Nephron (organoid): ENCODE results near the gene GLRA3.
A peak's percentile ranks its signal among the peaks of the same experiment; 100 is the strongest.
"Not testable (repeated sequence)": the region's sequence is repeated elsewhere in the genome, so short reads cannot be mapped to it uniquely, and the experiment has no call there.

Experiments used
- H3K27ac Mint-ChIP-seq, 3 experiments: 2 replicates each; pipeline ENCODE4 v1.8.0; 2020; ENCODE audit warnings: mixed read lengths in 3 of 3, mild to moderate bottlenecking in 2 of 3, moderate library complexity in 1 of 3
- H3K27me3 Mint-ChIP-seq: 2 replicates; pipeline ENCODE4 v1.8.0; 2021; ENCODE audit warnings: low read depth, mild to moderate bottlenecking, moderate library complexity, mixed read lengths
- H3K36me3 Mint-ChIP-seq: 2 replicates; pipeline ENCODE4 v1.8.0; 2020; ENCODE audit warnings: low read depth, mixed read lengths
- H3K4me1 Mint-ChIP-seq: 2 replicates; pipeline ENCODE4 v1.8.0; 2020; ENCODE audit warnings: mixed read lengths
- H3K4me3 Mint-ChIP-seq, 3 experiments: 2 replicates each; pipeline ENCODE4 v1.8.0; 2020; ENCODE audit warnings: mild to moderate bottlenecking in 3 of 3, mixed read lengths in 3 of 3, moderate library complexity in 2 of 3
- H3K9me3 Mint-ChIP-seq: 2 replicates; pipeline ENCODE4 v1.8.0; 2020; ENCODE audit warnings: mixed read lengths
- CTCF ChIP-seq, 3 experiments: fragments of 200-600 bp; sonication (generic); IDR thresholded peaks; one replicate each; pipeline ENCODE4 v1.5.0; 2021; ENCODE audit warnings: antibody characterized with exemption in 3 of 3; ENCODE audit not compliant: unreplicated experiment in 3 of 3

The GLRA3 gene

GRCh38 chr4:174828845-174829701 lies at the start of gene GLRA3:
GLRA3 (minus strand) TSS chr4:174829247; CDS start chr4:174828811, 436 bp downstream.
- Mint-ChIP-seq H3K9me3 (peaks cover 2% of the 10 kb centered on the region), H3K4me3 (peak within 1 kb of the TSS; percentile 64 to 74 (median 74))

GRCh38 chr4:174874898-174875297 lies 45.9 kb upstream of the GLRA3 start:
- H3K36me3 Mint-ChIP-seq = no peaks in the 10 kb centered on the region
- no peak for TF ChIP-seq CTCF (IDR thresholded peaks at IDR 0.05; ENCODE audit: unreplicated experiment in 3 of 3)
- H3K4me1 Mint-ChIP-seq = no peaks in the 10 kb centered on the region
- H3K27me3 Mint-ChIP-seq = no peaks in the 10 kb centered on the region
- H3K27ac Mint-ChIP-seq = no peak overlapping the region
- H3K4me3 Mint-ChIP-seq = no peak overlapping the region
- no peaks in the 10 kb centered on the region for H3K9me3 Mint-ChIP-seq

More at GRCh38 chr4:174828845-174829701, at the start of gene GLRA3:
- H3K4me1 Mint-ChIP-seq = peaks cover 7% of the 10 kb centered on the region
- no peak for TF ChIP-seq CTCF (IDR thresholded peaks at IDR 0.05; ENCODE audit: unreplicated experiment in 3 of 3)
- no peaks in the 10 kb centered on the region for H3K36me3 Mint-ChIP-seq
- no peak within 1 kb of the TSS for H3K27ac Mint-ChIP-seq
- peaks cover 23% of the 10 kb centered on the region for H3K27me3 Mint-ChIP-seq

DNA sequence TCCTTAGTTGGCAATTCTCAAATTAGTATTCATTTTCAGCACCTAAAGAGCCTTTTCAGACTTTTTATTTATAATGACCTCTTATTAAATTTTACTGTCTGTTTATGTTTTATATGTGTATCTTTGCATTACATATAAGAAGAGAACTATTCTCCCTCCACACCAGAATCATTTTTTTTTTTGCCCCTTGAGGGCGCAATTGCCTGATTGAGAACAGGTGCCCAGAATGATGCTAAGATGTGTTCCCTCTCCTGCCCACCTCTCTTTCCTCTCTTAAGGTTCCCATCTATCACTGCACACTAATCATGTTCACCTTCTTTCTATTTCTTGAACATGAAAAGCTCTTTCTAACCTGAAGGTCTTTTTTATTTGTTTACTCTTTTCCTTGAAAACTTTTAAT lies 44.9 kb upstream of the GLRA3 start:
- no peaks in the 10 kb centered on the region for H3K27me3 Mint-ChIP-seq
- H3K9me3 Mint-ChIP-seq = no peaks in the 10 kb centered on the region
- H3K27ac Mint-ChIP-seq = no peak overlapping the region
- H3K4me1 Mint-ChIP-seq = no peaks in the 10 kb centered on the region
- no peaks in the 10 kb centered on the region for H3K36me3 Mint-ChIP-seq
- no peak for TF ChIP-seq CTCF (IDR thresholded peaks at IDR 0.05; ENCODE audit: unreplicated experiment in 3 of 3)
- no peak overlapping the region for H3K4me3 Mint-ChIP-seq

- not testable (repeated sequence) for H3K36me3 Mint-ChIP-seq, H3K4me3 Mint-ChIP-seq, H3K27ac Mint-ChIP-seq, H3K4me1 Mint-ChIP-seq, H3K9me3 Mint-ChIP-seq, H3K27me3 Mint-ChIP-seq
These were observed 44.1 kb upstream of the GLRA3 start for GRCh38 chr4:174873146-174873545.

DNA sequence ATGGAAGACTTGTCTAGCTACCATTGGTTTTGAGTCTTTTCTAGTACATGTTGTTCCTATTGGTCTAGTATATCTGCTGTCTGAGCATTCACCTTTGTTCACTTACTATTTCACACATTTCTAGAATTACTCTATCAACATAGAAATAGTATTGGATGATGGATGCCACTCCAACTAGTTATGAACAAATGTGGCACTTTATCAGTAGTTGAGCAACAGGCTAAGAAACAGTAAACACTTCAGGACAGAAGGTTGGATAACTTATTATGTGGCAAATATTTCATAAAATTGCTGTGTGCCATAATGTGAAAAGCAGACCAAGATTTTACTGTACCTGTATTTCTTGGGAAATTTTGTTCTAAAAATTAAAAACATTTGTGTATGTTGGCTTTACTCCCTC lies 42.4 kb upstream of the GLRA3 start:
- TF ChIP-seq CTCF (IDR thresholded peaks at IDR 0.05; ENCODE audit: unreplicated experiment in 3 of 3) = no peak
- H3K27ac Mint-ChIP-seq = no peak overlapping the region
- no peaks in the 10 kb centered on the region for H3K36me3 Mint-ChIP-seq
- no peak overlapping the region for H3K4me3 Mint-ChIP-seq
- no peaks in the 10 kb centered on the region for H3K9me3 Mint-ChIP-seq
- no peaks in the 10 kb centered on the region for H3K4me1 Mint-ChIP-seq
- no peaks in the 10 kb centered on the region for H3K27me3 Mint-ChIP-seq

DNA sequence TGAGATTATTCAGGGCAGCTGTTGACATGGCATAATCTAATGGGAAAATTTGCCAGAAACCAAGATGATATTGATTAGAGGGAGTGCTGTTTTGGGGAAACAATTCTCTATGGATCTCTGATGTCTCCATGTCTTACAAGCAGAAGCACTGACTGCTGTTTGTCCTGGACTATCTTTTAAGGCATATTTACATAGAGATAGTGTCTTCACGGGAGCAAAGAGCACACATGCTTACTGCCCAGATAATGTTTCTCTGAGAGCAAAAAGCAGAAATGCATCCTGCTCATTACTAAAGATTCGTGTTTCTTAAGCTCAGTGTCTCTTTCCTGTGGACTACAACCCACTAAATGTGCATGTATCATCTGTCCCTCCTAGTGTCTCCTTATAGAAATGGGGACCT lies 41.3 kb upstream of the GLRA3 start:
- no peak for TF ChIP-seq CTCF (IDR thresholded peaks at IDR 0.05; ENCODE audit: unreplicated experiment in 3 of 3)
- Mint-ChIP-seq H3K27ac (no peak overlapping the region), H3K4me3 (no peak overlapping the region), H3K27me3 (no peaks in the 10 kb centered on the region), H3K9me3 (no peaks in the 10 kb centered on the region), H3K36me3 (no peaks in the 10 kb centered on the region), H3K4me1 (no peaks in the 10 kb centered on the region)
